ENCODE measurements around the gene EGFLAM.

- TF ChIP-seq, protein P1, sequence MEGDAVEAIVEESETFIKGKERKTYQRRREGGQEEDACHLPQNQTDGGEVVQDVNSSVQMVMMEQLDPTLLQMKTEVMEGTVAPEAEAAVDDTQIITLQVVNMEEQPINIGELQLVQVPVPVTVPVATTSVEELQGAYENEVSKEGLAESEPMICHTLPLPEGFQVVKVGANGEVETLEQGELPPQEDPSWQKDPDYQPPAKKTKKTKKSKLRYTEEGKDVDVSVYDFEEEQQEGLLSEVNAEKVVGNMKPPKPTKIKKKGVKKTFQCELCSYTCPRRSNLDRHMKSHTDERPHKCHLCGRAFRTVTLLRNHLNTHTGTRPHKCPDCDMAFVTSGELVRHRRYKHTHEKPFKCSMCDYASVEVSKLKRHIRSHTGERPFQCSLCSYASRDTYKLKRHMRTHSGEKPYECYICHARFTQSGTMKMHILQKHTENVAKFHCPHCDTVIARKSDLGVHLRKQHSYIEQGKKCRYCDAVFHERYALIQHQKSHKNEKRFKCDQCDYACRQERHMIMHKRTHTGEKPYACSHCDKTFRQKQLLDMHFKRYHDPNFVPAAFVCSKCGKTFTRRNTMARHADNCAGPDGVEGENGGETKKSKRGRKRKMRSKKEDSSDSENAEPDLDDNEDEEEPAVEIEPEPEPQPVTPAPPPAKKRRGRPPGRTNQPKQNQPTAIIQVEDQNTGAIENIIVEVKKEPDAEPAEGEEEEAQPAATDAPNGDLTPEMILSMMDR (IDR thresholded peaks at IDR 0.05) = no peak
- TF ChIP-seq KAT7 (CRISPR knock-in tag; IDR thresholded peaks at IDR 0.05; ENCODE audit: borderline replicate concordance) (no peak), CBFB (CRISPR knock-in tag; IDR thresholded peaks at IDR 0.05; ENCODE audit: low read depth) (no peak), AFF4 (CRISPR knock-in tag; IDR thresholded peaks at IDR 0.05; ENCODE audit: borderline replicate concordance) (no peak), MAX (CRISPR knock-in tag; IDR thresholded peaks at IDR 0.05) (no peak), NR3C1 (CRISPR knock-in tag; conservative IDR thresholded peaks at IDR 0.05; ENCODE audit: low read depth) (no peak), SOX15 (CRISPR knock-in tag; IDR thresholded peaks at IDR 0.05) (no peak), NFYB (CRISPR knock-in tag; conservative IDR thresholded peaks at IDR 0.05; ENCODE audit: low read depth) (no peak), CREB1 (CRISPR knock-in tag; IDR thresholded peaks at IDR 0.05) (no peak), FOXJ3 (CRISPR knock-in tag; IDR thresholded peaks at IDR 0.05; ENCODE audit: borderline replicate concordance) (no peak), ZNF138 (CRISPR knock-in tag; conservative IDR thresholded peaks at IDR 0.05) (no peak)
- TF ChIP-seq, protein P2, sequence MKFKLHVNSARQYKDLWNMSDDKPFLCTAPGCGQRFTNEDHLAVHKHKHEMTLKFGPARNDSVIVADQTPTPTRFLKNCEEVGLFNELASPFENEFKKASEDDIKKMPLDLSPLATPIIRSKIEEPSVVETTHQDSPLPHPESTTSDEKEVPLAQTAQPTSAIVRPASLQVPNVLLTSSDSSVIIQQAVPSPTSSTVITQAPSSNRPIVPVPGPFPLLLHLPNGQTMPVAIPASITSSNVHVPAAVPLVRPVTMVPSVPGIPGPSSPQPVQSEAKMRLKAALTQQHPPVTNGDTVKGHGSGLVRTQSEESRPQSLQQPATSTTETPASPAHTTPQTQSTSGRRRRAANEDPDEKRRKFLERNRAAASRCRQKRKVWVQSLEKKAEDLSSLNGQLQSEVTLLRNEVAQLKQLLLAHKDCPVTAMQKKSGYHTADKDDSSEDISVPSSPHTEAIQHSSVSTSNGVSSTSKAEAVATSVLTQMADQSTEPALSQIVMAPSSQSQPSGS (CRISPR knock-in tag; IDR thresholded peaks at IDR 0.05; ENCODE audit: borderline replicate concordance, low read depth) = no peak
- TF ChIP-seq, protein P3, sequence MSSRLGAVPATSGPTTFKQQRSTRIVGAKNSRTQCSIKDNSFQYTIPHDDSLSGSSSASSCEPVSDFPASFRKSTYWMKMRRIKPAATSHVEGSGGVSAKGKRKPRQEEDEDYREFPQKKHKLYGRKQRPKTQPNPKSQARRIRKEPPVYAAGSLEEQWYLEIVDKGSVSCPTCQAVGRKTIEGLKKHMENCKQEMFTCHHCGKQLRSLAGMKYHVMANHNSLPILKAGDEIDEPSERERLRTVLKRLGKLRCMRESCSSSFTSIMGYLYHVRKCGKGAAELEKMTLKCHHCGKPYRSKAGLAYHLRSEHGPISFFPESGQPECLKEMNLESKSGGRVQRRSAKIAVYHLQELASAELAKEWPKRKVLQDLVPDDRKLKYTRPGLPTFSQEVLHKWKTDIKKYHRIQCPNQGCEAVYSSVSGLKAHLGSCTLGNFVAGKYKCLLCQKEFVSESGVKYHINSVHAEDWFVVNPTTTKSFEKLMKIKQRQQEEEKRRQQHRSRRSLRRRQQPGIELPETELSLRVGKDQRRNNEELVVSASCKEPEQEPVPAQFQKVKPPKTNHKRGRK (CRISPR knock-in tag; IDR thresholded peaks at IDR 0.05; ENCODE audit: borderline replicate concordance) = no peak
Measured at GRCh38 chr5:38469707-38470267, 211.4 kb downstream of the EGFLAM start.
